ENCODE results near the gene PAX7.

GRCh38 chr1:18666317-18666920 lies 35.8 kb downstream of the PAX7 start:
- TF ChIP-seq EP300 (IDR thresholded peaks at IDR 0.05): no peak
- no peak for TF ChIP-seq CTCF (IDR thresholded peaks at IDR 0.05)
- TF ChIP-seq POLR2A (IDR thresholded peaks at IDR 0.05): no peak
